Sigmoid colon (tissue), 4 donors: Measurements from ENCODE around the gene KLHL29.

Source experiments
- CTCF ChIP-seq, 4 experiments: fragments of 450-650 bp in 3 of 4; fragments of 200-600 bp in 1 of 4; IDR thresholded peaks; one replicate each; pipeline ENCODE4 v1.5.1; 2016 to 2019; ENCODE audit warnings: antibody characterized with exemption in 4 of 4, mild to moderate bottlenecking in 3 of 4, moderate library complexity in 2 of 4
- EP300 ChIP-seq, 4 donors: sonication (generic); formaldehyde crosslinking; IDR thresholded peaks; one replicate each; pipeline ENCODE4 v1.6.1; 2017; ENCODE audit warnings: antibody characterized with exemption in 4 of 4
- POLR2A ChIP-seq, 2 donors: fragments of 450-650 bp; IDR thresholded peaks; one replicate each; pipeline ENCODE4 v1.6.1; 2016; ENCODE audit warnings: antibody characterized with exemption in 2 of 2, mild to moderate bottlenecking in 2 of 2, moderate library complexity in 2 of 2
- POLR2AphosphoS5 ChIP-seq, 4 donors: sonication (generic); formaldehyde crosslinking; IDR thresholded peaks; one replicate each; pipeline ENCODE4 v1.6.1; 2017; ENCODE audit warnings: antibody characterized with exemption in 4 of 4

- no peak for TF ChIP-seq CTCF (IDR thresholded peaks at IDR 0.05)
- TF ChIP-seq POLR2A (IDR thresholded peaks at IDR 0.05): no peak
- no peak for TF ChIP-seq POLR2AphosphoS5 (IDR thresholded peaks at IDR 0.05)
- TF ChIP-seq EP300 (IDR thresholded peaks at IDR 0.05): no peak
These were observed 6.5 kb upstream of the KLHL29 start for GRCh38 chr2:23378496-23378895.
